ENCODE results near the gene TMBIM4. TPM values are rescaled to one million over a fixed set of nuclear protein-coding genes. Genes with fewer than 3 reads are reported as not detected.
A peak's percentile ranks its signal among the peaks of the same experiment; 100 is the strongest.

Gene TMBIM4
- total and polyA plus RNA-seq, 4 donors: 124 to 236 (median 169) TPM

GRCh38 chr12:66199831-66200509 is 30.2 kb upstream of the TMBIM4 start:
- H3K27ac ChIP-seq (ENCODE audit: low read depth in 1 of 2, low read length in 1 of 2): no peak overlapping the region
- no peak for ATAC-seq (ENCODE audit: insufficient read depth, low FRiP score)

GRCh38 chr12:66199141-66199540 is 29.3 kb upstream of the TMBIM4 start:
- no peak overlapping the region for H3K27ac ChIP-seq (ENCODE audit: low read depth in 1 of 2, low read length in 1 of 2)
- H3K9ac ChIP-seq (ENCODE audit: insufficient read depth in 1 of 2, low read length in 2 of 2): no peak overlapping the region
- H3K4me1 ChIP-seq (ENCODE audit: control insufficient read depth in 5 of 5, insufficient read depth in 5 of 5, low read length in 5 of 5): peaks cover 0 to 34% (median 8%) of the 10 kb centered on the region in 5 donors
- no peak for TF ChIP-seq CTCF (IDR thresholded peaks at IDR 0.05; ENCODE audit: control extremely low read depth, extremely low read depth)
- WGBS, 2 donors: 79 to 93% methylated on average over 3 of the region's 3 CpGs
- ATAC-seq (ENCODE audit: insufficient read depth, low FRiP score) (no peak), DNase-seq (no peak)
- peaks cover 0 to 5% (median under 1%) of the 10 kb centered on the region in 4 donors for H3K9me3 ChIP-seq (ENCODE audit: control insufficient read depth in 4 of 4, insufficient read depth in 3 of 4, low read length in 3 of 4)
- H3K27me3 ChIP-seq (ENCODE audit: control insufficient read depth in 3 of 3, insufficient read depth in 3 of 3, low read length in 2 of 3): no peaks in the 10 kb centered on the region
- peaks cover 0 to 6% (median 3%) of the 10 kb centered on the region in 4 donors for H3K36me3 ChIP-seq (ENCODE audit: control insufficient read depth in 4 of 4, insufficient read depth in 4 of 4, low read length in 4 of 4)
- H3K4me3 ChIP-seq: no peak overlapping the region

More at GRCh38 chr12:66199831-66200509, 30.2 kb upstream of the TMBIM4 start:
- Histone ChIP-seq H3K27me3 (ENCODE audit: control insufficient read depth in 3 of 3, insufficient read depth in 3 of 3, low read length in 2 of 3) (no peaks in the 10 kb centered on the region), H3K9me3 (ENCODE audit: control insufficient read depth in 4 of 4, insufficient read depth in 3 of 4, low read length in 3 of 4) (peaks cover 0 to 5% (median under 1%) of the 10 kb centered on the region in 4 donors), H3K9ac (ENCODE audit: insufficient read depth in 1 of 2, low read length in 2 of 2) (no peak overlapping the region), H3K4me1 (ENCODE audit: control insufficient read depth in 5 of 5, insufficient read depth in 5 of 5, low read length in 5 of 5) (peaks cover 0 to 34% (median 8%) of the 10 kb centered on the region in 5 donors), H3K36me3 (ENCODE audit: control insufficient read depth in 4 of 4, insufficient read depth in 4 of 4, low read length in 4 of 4) (peaks cover 0 to 9% (median 2%) of the 10 kb centered on the region in 4 donors), H3K4me3 (no peak overlapping the region)
- TF ChIP-seq CTCF (IDR thresholded peaks at IDR 0.05; ENCODE audit: control extremely low read depth, extremely low read depth): no peak
- DNase-seq: no peak

- H3K9me3 ChIP-seq (ENCODE audit: control insufficient read depth in 4 of 4, insufficient read depth in 3 of 4, low read length in 3 of 4): peaks cover 0 to 5% (median under 1%) of the 10 kb centered on the region in 4 donors
- no peak for TF ChIP-seq CTCF (IDR thresholded peaks at IDR 0.05; ENCODE audit: control extremely low read depth, extremely low read depth)
- H3K9ac ChIP-seq (ENCODE audit: insufficient read depth in 1 of 2, low read length in 2 of 2): no peak overlapping the region
- DNase-seq (peak in 2 of 3 donors; percentile 67), ATAC-seq (ENCODE audit: insufficient read depth, low FRiP score) (no peak)
- no peak overlapping the region for H3K27ac ChIP-seq (ENCODE audit: low read depth in 1 of 2, low read length in 1 of 2)
- H3K36me3 ChIP-seq (ENCODE audit: control insufficient read depth in 4 of 4, insufficient read depth in 4 of 4, low read length in 4 of 4): peaks cover 0 to 10% (median 5%) of the 10 kb centered on the region in 4 donors
- WGBS, 2 donors: 63 to 72% methylated on average over 3 of the region's 3 CpGs
- peaks cover 0 to 37% (median 8%) of the 10 kb centered on the region in 5 donors for H3K4me1 ChIP-seq (ENCODE audit: control insufficient read depth in 5 of 5, insufficient read depth in 5 of 5, low read length in 5 of 5)
- no peak overlapping the region for H3K4me3 ChIP-seq
- no peaks in the 10 kb centered on the region for H3K27me3 ChIP-seq (ENCODE audit: control insufficient read depth in 3 of 3, insufficient read depth in 3 of 3, low read length in 2 of 3)
Observed at GRCh38 chr12:66197495-66197921, 27.7 kb upstream of the TMBIM4 start.

All from lung (tissue), 12 donors.